Measurements from ENCODE around the gene RAPH1. TPM values are rescaled to one million over a fixed set of nuclear protein-coding genes. Genes with fewer than 3 reads are reported as not detected.

RAPH1 gene
- total RNA-seq, 4 donors from 2014 or later: 17.1 to 39.6 (median 21.7) TPM

GRCh38 chr2:203346612-203347011 is 188.5 kb downstream of the RAPH1 start:
- WGBS, 2 donors (ENCODE audit: low coverage in 1 of 2): 78 to 100% methylated on average over 1 of the region's 1 CpG
- no peaks in the 10 kb centered on the region for H3K27me3 ChIP-seq
- no peak for TF ChIP-seq POLR2AphosphoS5 (IDR thresholded peaks at IDR 0.05)
- no peak for TF ChIP-seq CTCF (IDR thresholded peaks at IDR 0.05)
- no peak for TF ChIP-seq EP300 (IDR thresholded peaks at IDR 0.05)
- no peak for TF ChIP-seq POLR2A (IDR thresholded peaks at IDR 0.05)
- H3K9me3 ChIP-seq: no peaks in the 10 kb centered on the region
- H3K27ac ChIP-seq: no peak overlapping the region
- no peak overlapping the region for H3K4me3 ChIP-seq
- peaks cover 0 to 16% of the 10 kb centered on the region in 2 donors for H3K36me3 ChIP-seq
- peaks cover 0 to 14% (median 0%) of the 10 kb centered on the region in 3 donors for H3K4me1 ChIP-seq
- ATAC-seq: no peak

GRCh38 chr2:203344667-203345066 is 190.4 kb downstream of the RAPH1 start:
- Histone ChIP-seq H3K4me1 (peaks cover 0 to 28% (median 0%) of the 10 kb centered on the region in 3 donors), H3K4me3 (no peak overlapping the region), H3K9me3 (no peaks in the 10 kb centered on the region), H3K36me3 (peaks cover 0 to 16% of the 10 kb centered on the region in 2 donors), H3K27ac (no peak overlapping the region), H3K27me3 (no peaks in the 10 kb centered on the region)
- no peak for ATAC-seq
- no peak for TF ChIP-seq POLR2A (IDR thresholded peaks at IDR 0.05)
- 89 to 91% methylated on average over 8 to 10 of the region's 12 CpGs for WGBS, 2 donors (ENCODE audit: low coverage in 1 of 2)

Other genes starting within 250 kb of the RAPH1 start
- 10 to 100 TPM; 33.0 to 57.5 (median 45.0) TPM for gene ABI2, start 206.9 kb downstream of the RAPH1 start, total RNA-seq
- 1 to 10 TPM in 2 of 4 donors, under 1 TPM in 2; 0.19 to 2.3 (median 1.4) TPM for gene CD28, start 171.3 kb upstream of the RAPH1 start, total RNA-seq

All from gastroesophageal sphincter (tissue), 4 donors.